GM12891 (cell line): ENCODE data around the gene HMGA1.
"Not testable (repeated sequence)": the region's sequence is repeated elsewhere in the genome, so short reads cannot be mapped to it uniquely, and the experiment has no call there.

Source experiments
- DNase-seq: peaks from one replicate; pipeline ENCODE4 v3.0.0; 2011; ENCODE audit warnings: low spot score; ENCODE audit not compliant: insufficient read length
- FAIRE-seq: peaks from 2 replicates; lab custom pipeline; 2011; peaks lifted over from hg19 to GRCh38; lab: Jason Lieb, UNC
- PAX5 ChIP-seq: IDR thresholded peaks from 2 replicates; pipeline ENCODE4 v1.6.1; 2011; ENCODE audit warnings: low read length, moderate library complexity, mild to moderate bottlenecking; ENCODE audit not compliant: insufficient read depth, severe bottlenecking
- POLR2A ChIP-seq: IDR thresholded peaks from 2 replicates; pipeline ENCODE4 v1.6.1; 2011; ENCODE audit warnings: low read depth, low read length, control low read depth
- POLR2AphosphoS5 ChIP-seq: IDR thresholded peaks from 2 replicates; pipeline ENCODE4 v1.6.1; 2011; ENCODE audit warnings: low read depth, low read length, control low read depth
- POU2F2 ChIP-seq: IDR thresholded peaks from 2 replicates; pipeline ENCODE4 v1.6.1; 2011; ENCODE audit warnings: low read depth, mild to moderate bottlenecking, control low read depth, low read length, moderate library complexity
- SPI1 ChIP-seq: IDR thresholded peaks from 2 replicates; pipeline ENCODE4 v1.6.1; 2011; ENCODE audit warnings: low read depth, low read length, control low read depth
- TAF1 ChIP-seq: IDR thresholded peaks from 2 replicates; pipeline ENCODE4 v1.6.1; 2011; ENCODE audit warnings: low read depth, low read length, control low read depth

The HMGA1 gene

GRCh38 chr6:34249469-34250261 is 13.0 kb downstream of the HMGA1 start:
- no peak for FAIRE-seq

GRCh38 chr6:34252395-34252794 is 15.7 kb downstream of the HMGA1 start:
- TF ChIP-seq SPI1: peak; percentile 56
- not testable (repeated sequence) for DNase-seq
- peak; percentile 47 for FAIRE-seq

More at GRCh38 chr6:34249469-34250261, 13.0 kb downstream of the HMGA1 start:
- TF ChIP-seq SPI1 (no peak), POLR2A (no peak), POLR2AphosphoS5 (no peak), TAF1 (no peak), POU2F2 (no peak), PAX5 (no peak)
- no peak for DNase-seq

- FAIRE-seq (no peak), DNase-seq (no peak)
- TF ChIP-seq POLR2A (no peak), POU2F2 (no peak), POLR2AphosphoS5 (no peak), SPI1 (no peak), PAX5 (no peak), TAF1 (no peak)
Measured at GRCh38 chr6:34259529-34260069, 22.9 kb downstream of the HMGA1 start.

- FAIRE-seq (no peak), DNase-seq (no peak)
- TF ChIP-seq POLR2AphosphoS5 (no peak), SPI1 (no peak), POLR2A (no peak), POU2F2 (no peak), PAX5 (no peak), TAF1 (no peak)
Measured at GRCh38 chr6:34260576-34261267, 24.0 kb downstream of the HMGA1 start.

GRCh38 chr6:34263484-34263883 is 26.8 kb downstream of the HMGA1 start:
- FAIRE-seq: not testable (repeated sequence)

GRCh38 chr6:34267746-34268145 is 31.1 kb downstream of the HMGA1 start:
- TF ChIP-seq POU2F2 (no peak), PAX5 (no peak), SPI1 (no peak), TAF1 (no peak)
- no peak for DNase-seq
- FAIRE-seq: no peak

More at GRCh38 chr6:34263484-34263883, 26.8 kb downstream of the HMGA1 start:
- DNase-seq: not testable (repeated sequence)

- not testable (repeated sequence) for FAIRE-seq, DNase-seq
Measured at GRCh38 chr6:34269132-34269531, 32.5 kb downstream of the HMGA1 start.

GRCh38 chr6:34269658-34270341 is 33.1 kb downstream of the HMGA1 start:
- DNase-seq, FAIRE-seq: not testable (repeated sequence)

- TF ChIP-seq SPI1: peak; percentile 87
- no peak for TF ChIP-seq PAX5
- no peak for TF ChIP-seq POLR2A
- DNase-seq (no peak), FAIRE-seq (no peak)
Measured at GRCh38 chr6:34272013-34272926, 35.6 kb downstream of the HMGA1 start.
